ENCODE measurements around the gene KRT6A. TPM values are rescaled to one million over a fixed set of nuclear protein-coding genes. Genes with fewer than 3 reads are reported as not detected.

KRT6A gene
- total RNA-seq, 1 experiment from 2014 or later = 1,688 TPM

DNA sequence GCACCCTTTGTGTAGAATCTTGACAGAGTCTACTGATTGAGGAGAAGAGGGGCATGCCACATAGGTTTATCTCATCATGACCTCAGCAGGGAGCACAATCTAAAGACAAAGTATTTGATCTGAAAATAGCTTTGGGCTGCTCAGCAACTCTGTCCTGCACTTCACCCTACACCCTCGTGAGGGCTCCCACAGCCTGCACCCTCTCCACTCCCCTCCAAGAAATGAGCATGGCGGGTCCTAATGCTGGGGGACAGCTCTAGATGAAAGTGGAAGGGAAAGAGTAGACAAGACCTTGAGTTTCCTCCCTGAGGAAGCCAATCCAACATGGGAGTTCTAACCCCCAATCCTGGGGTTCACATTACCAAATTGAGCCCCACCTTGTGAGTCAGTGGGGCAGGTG, 37.8 kb upstream of the KRT6A start:
- BruUV-seq (replicated peaks) = no TSS peak
- no peak for DNase-seq (ENCODE audit: unreplicated experiment)
- intact Hi-C loops (cut with micrococcal nuclease) = no loop called here
- ChIA-PET POLR2A (no interaction called here), CTCF (interaction anchor here (1.0 to 1.1 kb wide), 2 partner anchors 10 to 35 kb away, joined by 3 read pairs; no protein-coding TSS in a partner anchor)
- Mint-ChIP-seq H3K27me3 (ENCODE audit: insufficient read depth, unreplicated experiment) (no peaks in the 10 kb centered on the region), H3K27ac (ENCODE audit: low read depth, unreplicated experiment) (no peak overlapping the region), H3K36me3 (ENCODE audit: insufficient read depth, unreplicated experiment) (no peaks in the 10 kb centered on the region), H3K4me1 (ENCODE audit: insufficient read depth, unreplicated experiment) (no peaks in the 10 kb centered on the region), H3K4me3 (ENCODE audit: unreplicated experiment) (no peak overlapping the region), H3K9me3 (ENCODE audit: unreplicated experiment) (no peaks in the 10 kb centered on the region)
- TF ChIP-seq, protein P1, sequence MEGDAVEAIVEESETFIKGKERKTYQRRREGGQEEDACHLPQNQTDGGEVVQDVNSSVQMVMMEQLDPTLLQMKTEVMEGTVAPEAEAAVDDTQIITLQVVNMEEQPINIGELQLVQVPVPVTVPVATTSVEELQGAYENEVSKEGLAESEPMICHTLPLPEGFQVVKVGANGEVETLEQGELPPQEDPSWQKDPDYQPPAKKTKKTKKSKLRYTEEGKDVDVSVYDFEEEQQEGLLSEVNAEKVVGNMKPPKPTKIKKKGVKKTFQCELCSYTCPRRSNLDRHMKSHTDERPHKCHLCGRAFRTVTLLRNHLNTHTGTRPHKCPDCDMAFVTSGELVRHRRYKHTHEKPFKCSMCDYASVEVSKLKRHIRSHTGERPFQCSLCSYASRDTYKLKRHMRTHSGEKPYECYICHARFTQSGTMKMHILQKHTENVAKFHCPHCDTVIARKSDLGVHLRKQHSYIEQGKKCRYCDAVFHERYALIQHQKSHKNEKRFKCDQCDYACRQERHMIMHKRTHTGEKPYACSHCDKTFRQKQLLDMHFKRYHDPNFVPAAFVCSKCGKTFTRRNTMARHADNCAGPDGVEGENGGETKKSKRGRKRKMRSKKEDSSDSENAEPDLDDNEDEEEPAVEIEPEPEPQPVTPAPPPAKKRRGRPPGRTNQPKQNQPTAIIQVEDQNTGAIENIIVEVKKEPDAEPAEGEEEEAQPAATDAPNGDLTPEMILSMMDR (IDR thresholded peaks at IDR 0.05; ENCODE audit: unreplicated experiment) = no peak

DNA sequence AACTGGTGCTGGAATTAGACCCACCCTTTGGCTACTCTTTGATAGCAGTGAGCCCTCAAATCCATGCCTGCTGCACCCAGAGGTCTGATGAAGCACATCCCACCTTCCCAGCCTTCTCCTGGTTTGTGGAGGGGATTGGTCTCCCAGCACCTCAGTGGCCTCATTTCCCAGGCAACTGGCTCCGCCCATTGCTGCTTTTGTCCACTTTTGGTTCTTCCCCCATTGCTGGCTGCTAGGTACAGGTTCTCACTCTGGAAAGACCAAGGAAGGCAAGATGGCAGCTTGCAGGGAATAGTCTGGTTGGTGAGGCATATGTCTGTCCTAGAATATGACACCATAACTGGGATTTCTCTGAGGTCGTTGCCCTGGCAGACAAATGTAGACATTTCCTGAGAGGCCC, 37.3 kb upstream of the KRT6A start:
- Mint-ChIP-seq H3K4me1 (ENCODE audit: insufficient read depth, unreplicated experiment) (peaks cover 5% of the 10 kb centered on the region), H3K4me3 (ENCODE audit: unreplicated experiment) (no peak overlapping the region), H3K9me3 (ENCODE audit: unreplicated experiment) (no peaks in the 10 kb centered on the region), H3K27me3 (ENCODE audit: insufficient read depth, unreplicated experiment) (no peaks in the 10 kb centered on the region), H3K36me3 (ENCODE audit: insufficient read depth, unreplicated experiment) (no peaks in the 10 kb centered on the region), H3K27ac (ENCODE audit: low read depth, unreplicated experiment) (no peak overlapping the region)
- DNase-seq (ENCODE audit: unreplicated experiment) = no peak
- intact Hi-C loops (cut with micrococcal nuclease) = no loop called here
- POLR2A ChIA-PET = interaction anchor here (1.0 kb wide), 1 partner anchor 17 kb away, joined by 3 read pairs; no protein-coding TSS in a partner anchor
- CTCF ChIA-PET = no interaction called here
- no TSS peak for BruUV-seq (replicated peaks)
- TF ChIP-seq, protein P1 (IDR thresholded peaks at IDR 0.05; ENCODE audit: unreplicated experiment) = no peak

DNA sequence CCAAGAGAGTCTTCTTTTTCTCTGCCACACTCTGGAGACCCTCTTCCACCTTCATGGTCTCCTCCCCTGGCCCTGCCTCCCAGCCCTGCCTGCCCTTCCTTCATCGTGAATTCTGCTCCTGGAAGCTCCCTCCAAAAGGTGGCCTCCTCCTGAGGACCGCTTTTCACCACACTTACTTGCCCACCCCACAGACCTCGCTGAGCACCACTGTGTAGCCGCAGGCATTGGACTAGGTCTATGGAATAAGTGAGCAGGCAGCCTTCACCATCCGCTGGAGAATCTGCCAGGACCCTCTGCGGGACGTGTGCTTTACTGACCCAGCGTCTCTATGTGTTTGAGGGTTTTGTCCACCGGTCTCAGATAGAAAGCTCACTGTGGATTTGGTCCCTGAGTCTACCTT, 36.8 kb upstream of the KRT6A start:
- intact Hi-C loops (cut with micrococcal nuclease) = no loop called here
- TF ChIP-seq, protein P1 (IDR thresholded peaks at IDR 0.05; ENCODE audit: unreplicated experiment) = no peak
- Mint-ChIP-seq H3K27me3 (ENCODE audit: insufficient read depth, unreplicated experiment) (no peaks in the 10 kb centered on the region), H3K4me1 (ENCODE audit: insufficient read depth, unreplicated experiment) (peaks cover 11% of the 10 kb centered on the region), H3K4me3 (ENCODE audit: unreplicated experiment) (no peak overlapping the region), H3K27ac (ENCODE audit: low read depth, unreplicated experiment) (no peak overlapping the region), H3K36me3 (ENCODE audit: insufficient read depth, unreplicated experiment) (no peaks in the 10 kb centered on the region), H3K9me3 (ENCODE audit: unreplicated experiment) (no peaks in the 10 kb centered on the region)
- no peak for DNase-seq (ENCODE audit: unreplicated experiment)
- ChIA-PET POLR2A (interaction anchor here (1.0 kb wide), 1 partner anchor 16 kb away, joined by 3 read pairs; no protein-coding TSS in a partner anchor), CTCF (interaction anchor here (1.3 kb wide), 1 partner anchor 336 kb away, joined by 5 read pairs; no protein-coding TSS in a partner anchor)
- no TSS peak for BruUV-seq (replicated peaks)

DNA sequence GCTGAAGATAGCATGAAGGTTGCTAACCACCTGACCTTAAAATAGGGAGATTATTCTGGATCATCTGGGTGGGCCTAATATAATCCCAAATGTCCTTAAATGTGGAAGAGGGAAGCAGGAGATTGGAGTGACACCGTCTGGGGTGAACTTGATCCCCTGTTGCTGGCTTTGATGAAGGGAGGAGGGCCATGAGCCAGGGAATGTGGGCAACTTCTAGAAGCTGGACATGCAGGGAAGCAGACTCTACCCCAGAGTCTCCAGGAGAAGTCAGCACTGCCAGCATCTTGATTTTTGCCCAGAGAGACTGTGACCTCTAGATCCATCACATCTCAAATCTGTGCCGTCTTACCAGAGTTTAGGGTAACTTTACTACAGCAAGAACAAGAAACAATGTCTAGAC, 36.4 kb upstream of the KRT6A start:
- TF ChIP-seq, protein P1 (IDR thresholded peaks at IDR 0.05; ENCODE audit: unreplicated experiment) = no peak
- no TSS peak for BruUV-seq (replicated peaks)
- H3K9me3 Mint-ChIP-seq (ENCODE audit: unreplicated experiment) = no peaks in the 10 kb centered on the region
- no peak for DNase-seq (ENCODE audit: unreplicated experiment)
- intact Hi-C loops (cut with micrococcal nuclease) = no loop called here
- ChIA-PET POLR2A (interaction anchor here (1.0 kb wide), 1 partner anchor 16 kb away, joined by 3 read pairs; no protein-coding TSS in a partner anchor), CTCF (interaction anchor here (1.3 kb wide), 1 partner anchor 336 kb away, joined by 5 read pairs; no protein-coding TSS in a partner anchor)
- H3K4me3 Mint-ChIP-seq (ENCODE audit: unreplicated experiment) = no peak overlapping the region
- no peaks in the 10 kb centered on the region for H3K36me3 Mint-ChIP-seq (ENCODE audit: insufficient read depth, unreplicated experiment)
- H3K4me1 Mint-ChIP-seq (ENCODE audit: insufficient read depth, unreplicated experiment) = peaks cover 13% of the 10 kb centered on the region
- no peak overlapping the region for H3K27ac Mint-ChIP-seq (ENCODE audit: low read depth, unreplicated experiment)
- H3K27me3 Mint-ChIP-seq (ENCODE audit: insufficient read depth, unreplicated experiment) = no peaks in the 10 kb centered on the region
